GM19463 (cell line): Measurements from ENCODE around the gene CHAT.
A peak's percentile ranks its signal among the peaks of the same experiment; 100 is the strongest.

ENCODE experiments used
- ATAC-seq: cut with Tn5 transposase; IDR thresholded peaks from one replicate; pipeline ENCODE4 v1.9.1; 2021; ENCODE audit warnings: mild to moderate bottlenecking, moderate library complexity; ENCODE audit not compliant: unreplicated experiment

Gene CHAT

GRCh38 chr10:49613882-49614241 lies at the start of gene CHAT:
Gene CHAT, plus strand, starts transcription at chr10:49614037. Its CDS starts 153 bp downstream, at chr10:49614190.
- ATAC-seq = no peak

- ATAC-seq = no peak
Measured at GRCh38 chr10:49564461-49565009, 49.3 kb upstream of the CHAT start.

- no peak for ATAC-seq
Measured at GRCh38 chr10:49567810-49568209, 46.0 kb upstream of the CHAT start.

- ATAC-seq = no peak
Measured at GRCh38 chr10:49568235-49568634, 45.6 kb upstream of the CHAT start.

- ATAC-seq = no peak
Measured at GRCh38 chr10:49569031-49569631, 44.7 kb upstream of the CHAT start.

GRCh38 chr10:49571388-49571787 lies 42.4 kb upstream of the CHAT start:
- ATAC-seq = no peak

- no peak for ATAC-seq
Measured at GRCh38 chr10:49572594-49573114, 41.2 kb upstream of the CHAT start.

GRCh38 chr10:49575489-49576072 lies 38.3 kb upstream of the CHAT start:
- no peak for ATAC-seq

- no peak for ATAC-seq
Measured at GRCh38 chr10:49577182-49577925, 36.5 kb upstream of the CHAT start.

- no peak for ATAC-seq
Measured at GRCh38 chr10:49578392-49578791, 35.4 kb upstream of the CHAT start.

- ATAC-seq = no peak
Measured at GRCh38 chr10:49579621-49580020, 34.2 kb upstream of the CHAT start.

- ATAC-seq = no peak
Measured at GRCh38 chr10:49585387-49585786, 28.4 kb upstream of the CHAT start.

- ATAC-seq = no peak
Measured at GRCh38 chr10:49587981-49588380, 25.9 kb upstream of the CHAT start.

GRCh38 chr10:49592726-49593563 lies 20.9 kb upstream of the CHAT start:
- peak; percentile 84 for ATAC-seq

- ATAC-seq = no peak
Measured at GRCh38 chr10:49593564-49593875, 20.3 kb upstream of the CHAT start.

GRCh38 chr10:49593998-49594397 lies 19.8 kb upstream of the CHAT start:
- no peak for ATAC-seq

GRCh38 chr10:49594594-49594993 lies 19.2 kb upstream of the CHAT start:
- ATAC-seq = no peak

- no peak for ATAC-seq
Measured at GRCh38 chr10:49595003-49595712, 18.7 kb upstream of the CHAT start.

GRCh38 chr10:49595713-49596492 lies 17.9 kb upstream of the CHAT start:
- ATAC-seq = no peak

- ATAC-seq = no peak
Measured at GRCh38 chr10:49596493-49596809, 17.4 kb upstream of the CHAT start.
